HCT116 (cell line): ENCODE results near the gene AATF. TPM values are rescaled to one million over a fixed set of nuclear protein-coding genes. Genes with fewer than 3 reads are reported as not detected.

ENCODE experiments used
- ATAC-seq: fragments of 200-7000 bp; cut with Tn5 transposase; 2 replicates; pipeline ENCODE4 v1.9.1; 2020; ENCODE audit warnings: mild to moderate bottlenecking, moderate library complexity
- BruUV-seq: library from RNA; stranded (reverse); fragments of 400-500 nt; replicated peaks from 2 replicates; lab custom pipeline; 2021; lab: Mats Ljungman, UMichigan
- CTCF ChIA-PET: fragments of 300-600 bp; sonication (Branson Sonifier 250); formaldehyde crosslinking; loops from one replicate; lab custom pipeline; 2021; ENCODE audit warnings: antibody characterized with exemption; lab: Charles Lee
- POLR2A ChIA-PET: fragments of 300-600, 350-600 bp; sonication (Branson Sonifier 250); formaldehyde crosslinking; loops from one replicate; lab custom pipeline; 2021; ENCODE audit warnings: antibody characterized with exemption; lab: Charles Lee
- RAD21 ChIA-PET, 2 experiments: fragments of 300-600 bp; sonication (Branson Sonifier 250); formaldehyde crosslinking; loops; one replicate each; lab custom pipeline; 2023; ENCODE audit warnings: low total read pairs in 2 of 2; ENCODE audit not compliant: uncharacterized antibody in 2 of 2, unreplicated experiment in 2 of 2, low non-redundant PET in 1 of 2; lab: Charles Lee
- DNase-seq: peaks from one replicate; pipeline ENCODE4 v3.0.0-alpha.2; 2010; ENCODE audit warnings: low read depth, low spot score
- H2AFZ ChIP-seq: fragments of 200-600 bp; shearing (Covaris generic), sonication (generic); 2 replicates; pipeline ENCODE4 v1.6.1; 2017; ENCODE audit warnings: low read depth, mixed run types, mixed read lengths, antibody characterized with exemption, low read length; ENCODE audit not compliant: poor library complexity, severe bottlenecking
- H3K27ac ChIP-seq: 2 replicates; pipeline ENCODE4 v1.5.1; 2012; ENCODE audit warnings: low read depth, low read length
- H3K27me3 ChIP-seq: fragments of 200-600 bp; sonication (generic); 2 replicates; pipeline ENCODE4 v1.6.1; 2016; ENCODE audit warnings: mixed run types, low read length, mixed read lengths; ENCODE audit not compliant: insufficient read depth
- H3K36me3 ChIP-seq, 2 experiments: fragments of 200-500 bp in 1 of 2; fragments of 200-600 bp in 1 of 2; sonication (Bioruptor generic) in 1 of 2; sonication (generic) in 1 of 2; 2 replicates each; pipeline versions ENCODE4 v1.5.1 to v1.6.1; 2014 to 2016; ENCODE audit warnings: low read length in 2 of 2, inconsistent platforms in 1 of 2, mixed read lengths in 1 of 2, mixed run types in 1 of 2; ENCODE audit not compliant: insufficient read depth in 2 of 2, control insufficient read depth in 1 of 2
- H3K4me1 ChIP-seq, 2 experiments: fragments of 200-600 bp in 1 of 2; sonication (generic) in 1 of 2; 2 replicates each; pipeline versions ENCODE4 v1.5.1 to v1.6.1; 2012 to 2017; ENCODE audit warnings: low read length in 2 of 2, inconsistent platforms in 1 of 2, mild to moderate bottlenecking in 1 of 2, mixed read lengths in 1 of 2, mixed run types in 1 of 2, moderate library complexity in 1 of 2; ENCODE audit not compliant: insufficient read depth in 2 of 2, control insufficient read depth in 1 of 2
- H3K4me2 ChIP-seq: fragments of 200-600 bp; sonication (generic); 2 replicates; pipeline ENCODE4 v1.6.1; 2017; ENCODE audit warnings: mixed run types, low read length, mixed read lengths
- H3K4me3 ChIP-seq, 2 experiments: fragments of 200-600 bp in 1 of 2; sonication (generic) in 1 of 2; replicated peaks in 1 of 2; 2 replicates each; pipeline ENCODE4 v1.5.1; 2011 to 2016; ENCODE audit warnings: low read length in 2 of 2, control low read depth in 1 of 2, low read depth in 1 of 2, mild to moderate bottlenecking in 1 of 2, mixed read lengths in 1 of 2, mixed run types in 1 of 2
- H3K79me2 ChIP-seq: fragments of 200-600 bp; sonication (generic); 2 replicates; pipeline ENCODE4 v1.6.1; 2017; ENCODE audit warnings: mild to moderate bottlenecking, mixed run types, low read length, moderate library complexity, mixed read lengths; ENCODE audit not compliant: insufficient read depth
- H3K9ac ChIP-seq: fragments of 200-600 bp; sonication (generic); 2 replicates; pipeline ENCODE4 v1.6.1; 2016; ENCODE audit warnings: low read length, mixed read lengths
- H3K9me2 ChIP-seq: fragments of 200-600 bp; sonication (generic), shearing (Covaris generic); 2 replicates; pipeline ENCODE4 v1.6.1; 2017; ENCODE audit warnings: mixed run types, mild to moderate bottlenecking, moderate library complexity; ENCODE audit not compliant: insufficient read depth
- H3K9me3 ChIP-seq, 2 experiments: fragments of 200-500 bp in 1 of 2; fragments of 200-600 bp in 1 of 2; sonication (Bioruptor generic) in 1 of 2; sonication (generic) in 1 of 2; 2 replicates each; pipeline ENCODE4 v1.6.1; 2014 to 2017; ENCODE audit warnings: low read length in 2 of 2, mixed read lengths in 2 of 2, inconsistent platforms in 1 of 2, low read depth in 1 of 2, mild to moderate bottlenecking in 1 of 2, mixed run types in 1 of 2, moderate library complexity in 1 of 2; ENCODE audit not compliant: control insufficient read depth in 1 of 2, insufficient read depth in 1 of 2
- H4K20me1 ChIP-seq: fragments of 200-600 bp; sonication (generic), shearing (Covaris generic); 2 replicates; pipeline ENCODE4 v1.6.1; 2017; ENCODE audit warnings: mixed run types, mild to moderate bottlenecking, moderate library complexity; ENCODE audit not compliant: insufficient read depth
- CTCF ChIP-seq, 3 experiments: fragments of 200-600 bp in 1 of 3; sonication (generic) in 1 of 3; IDR thresholded peaks in 2 of 3; conservative IDR thresholded peaks in 1 of 3; 2 replicates each; pipeline ENCODE4 v1.5.1; 2012 to 2017; ENCODE audit warnings: low read depth in 2 of 3, low read length in 2 of 3, antibody characterized with exemption in 1 of 3, borderline replicate concordance in 1 of 3, control low read depth in 1 of 3, mild to moderate bottlenecking in 1 of 3, mixed read lengths in 1 of 3, mixed run types in 1 of 3, moderate library complexity in 1 of 3; ENCODE audit not compliant: insufficient read depth in 1 of 3
- EGR1 ChIP-seq: IDR thresholded peaks from 2 replicates; pipeline ENCODE4 v1.6.1; 2012; ENCODE audit warnings: low read depth
- ELF1 ChIP-seq: IDR thresholded peaks from 2 replicates; pipeline ENCODE4 v1.6.1; 2012; ENCODE audit warnings: low read depth, borderline replicate concordance
- EZH2phosphoT487 ChIP-seq: fragments of 200-600 bp; IDR thresholded peaks from 2 replicates; pipeline ENCODE4 v1.6.1; 2018; ENCODE audit warnings: antibody characterized with exemption, borderline replicate concordance
- JUND ChIP-seq: IDR thresholded peaks from 2 replicates; pipeline ENCODE4 v1.6.1; 2012
- MAX ChIP-seq: IDR thresholded peaks from 2 replicates; pipeline ENCODE4 v1.6.1; 2012
- POLR2AphosphoS5 ChIP-seq: IDR thresholded peaks from 2 replicates; pipeline ENCODE4 v1.6.1; 2011; ENCODE audit warnings: mild to moderate bottlenecking, low read depth, low read length, moderate library complexity
- RAD21 ChIP-seq: IDR thresholded peaks from 2 replicates; pipeline ENCODE4 v1.6.1; 2012; ENCODE audit warnings: low read depth, mild to moderate bottlenecking
- SIN3A ChIP-seq: IDR thresholded peaks from 2 replicates; pipeline ENCODE4 v1.6.1; 2012; ENCODE audit warnings: low read depth
- SRF ChIP-seq: IDR thresholded peaks from 2 replicates; pipeline ENCODE4 v1.6.1; 2012; ENCODE audit warnings: low read depth
- TCF7L2 ChIP-seq: IDR thresholded peaks from 2 replicates; pipeline ENCODE4 v1.7.0; 2011; ENCODE audit warnings: borderline replicate concordance, inconsistent platforms; ENCODE audit not compliant: insufficient read depth, insufficient read length; ENCODE audit errors: extremely low read depth
- ZBTB33 ChIP-seq: IDR thresholded peaks from 2 replicates; pipeline ENCODE4 v1.6.1; 2011; ENCODE audit warnings: mild to moderate bottlenecking, low read length, moderate library complexity; ENCODE audit not compliant: insufficient replicate concordance; ENCODE audit errors: extremely low read depth
- ZFX ChIP-seq: fragments of 450-650 bp; IDR thresholded peaks from 2 replicates; pipeline ENCODE4 v1.6.1; 2017
- ZNF274 ChIP-seq: fragments of 200-500 bp; sonication (Bioruptor generic); IDR thresholded peaks from 2 replicates; pipeline ENCODE4 v1.6.1; 2014; ENCODE audit warnings: mild to moderate bottlenecking, low read depth, low read length, inconsistent platforms
- intact Hi-C: fragments of 100-400 bp; cut with micrococcal nuclease; formaldehyde crosslinking; loops from 2 replicates; pipeline ENCODE4 v1.10.0; 2022
- total RNA-seq: library from RNA; stranded (reverse); gene quantifications from one replicate; pipeline ENCODE4 v1.2.1, GENCODE V29; 2021; ENCODE audit not compliant: unreplicated experiment
- TF ChIP-seq, protein P1 (sequence below): IDR thresholded peaks from 2 replicates; pipeline ENCODE4 v1.6.1; 2012

AATF gene
- total RNA-seq, 1 experiment from 2014 or later: 105 TPM

GRCh38 chr17:36943250-36944191 lies 5.2 kb upstream of the AATF start:
- no TSS peak for BruUV-seq
- intact Hi-C loops: no loop called here
- CTCF ChIA-PET: no interaction called here

DNA sequence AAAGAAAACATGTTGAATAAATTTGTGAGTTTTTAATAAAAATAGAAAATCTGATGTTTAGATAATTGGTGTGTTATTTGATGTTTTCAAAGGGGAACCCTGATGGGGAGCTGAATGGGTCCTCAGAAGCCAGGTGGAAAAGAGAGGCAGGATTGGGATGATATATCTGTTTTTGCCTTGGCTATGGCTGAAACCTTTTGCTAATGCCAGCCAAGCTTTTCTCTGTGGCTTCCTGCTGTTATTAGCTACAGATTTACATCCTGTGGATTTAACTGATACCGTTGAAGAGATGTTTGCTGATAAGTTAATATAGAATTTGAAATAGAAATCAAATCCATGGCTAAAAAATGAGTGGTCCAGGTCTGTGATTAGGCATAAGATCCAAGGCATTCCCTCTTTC lies 4.2 kb upstream of the AATF start:
- BruUV-seq: no TSS peak
- H3K4me3 ChIP-seq: no peak overlapping the region
- ChIA-PET POLR2A (interaction anchor here (0.8 kb wide), 1 partner anchor 30 kb away, joined by 3 read pairs; no protein-coding TSS in a partner anchor), RAD21 (no interaction called here), CTCF (no interaction called here)
- H3K9me2 ChIP-seq: no peaks in the 10 kb centered on the region
- peaks cover 0 to 9% of the 10 kb centered on the region in 2 experiments; a peak in 2 of 4 replicates for H3K4me1 ChIP-seq
- no peak overlapping the region for H3K4me2 ChIP-seq
- H3K9me3 ChIP-seq: no peaks in the 10 kb centered on the region
- no peaks in the 10 kb centered on the region for H3K27me3 ChIP-seq
- ATAC-seq (no peak), DNase-seq (no peak)
- no peak overlapping the region for H2AFZ ChIP-seq
- no peak overlapping the region for H3K9ac ChIP-seq
- intact Hi-C loops: no loop called here
- H3K36me3 ChIP-seq: no peaks in the 10 kb centered on the region
- H4K20me1 ChIP-seq: no peaks in the 10 kb centered on the region
- no peak overlapping the region for H3K27ac ChIP-seq
- H3K79me2 ChIP-seq: peaks cover 8% of the 10 kb centered on the region
- TF ChIP-seq, protein P1, sequence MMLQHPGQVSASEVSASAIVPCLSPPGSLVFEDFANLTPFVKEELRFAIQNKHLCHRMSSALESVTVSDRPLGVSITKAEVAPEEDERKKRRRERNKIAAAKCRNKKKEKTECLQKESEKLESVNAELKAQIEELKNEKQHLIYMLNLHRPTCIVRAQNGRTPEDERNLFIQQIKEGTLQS: no peak
- TF ChIP-seq ZNF274: no peak
- TF ChIP-seq ELF1: no peak
- no peak for TF ChIP-seq MAX
- TF ChIP-seq ZBTB33: no peak
- TF ChIP-seq CTCF (IDR thresholded peaks at IDR 0.05 in 2 of 3, conservative IDR thresholded peaks at IDR 0.05 in 1 of 3; ENCODE audit: borderline replicate concordance in 1 of 3, insufficient read depth in 1 of 3, low read depth in 2 of 3, low read length in 2 of 3): no peak
- TF ChIP-seq SRF: no peak
- no peak for TF ChIP-seq ZFX

More at GRCh38 chr17:36943250-36944191, 5.2 kb upstream of the AATF start:
- Histone ChIP-seq H3K4me3 (no peak overlapping the region), H3K9me2 (no peaks in the 10 kb centered on the region), H3K4me2 (no peak overlapping the region), H2AFZ (no peak overlapping the region), H3K27ac (no peak overlapping the region), H4K20me1 (no peaks in the 10 kb centered on the region), H3K27me3 (no peaks in the 10 kb centered on the region), H3K9ac (no peak overlapping the region), H3K36me3 (no peaks in the 10 kb centered on the region), H3K79me2 (no peaks in the 10 kb centered on the region), H3K4me1 (peaks cover 0 to 7% of the 10 kb centered on the region in 2 experiments; a peak in 2 of 4 replicates), H3K9me3 (no peaks in the 10 kb centered on the region)
- DNase-seq (no peak), ATAC-seq (no peak)
- TF ChIP-seq MAX: no peak
- no peak for TF ChIP-seq POLR2AphosphoS5
- no peak for TF ChIP-seq ELF1
- TF ChIP-seq RAD21: no peak
- no peak for TF ChIP-seq SIN3A
- no peak for TF ChIP-seq ZNF274
- no peak for TF ChIP-seq EGR1
- no peak for TF ChIP-seq ZFX
- TF ChIP-seq JUND: no peak
- no peak for TF ChIP-seq SRF
- no peak for TF ChIP-seq EZH2phosphoT487
- TF ChIP-seq TCF7L2: no peak
- POLR2A ChIA-PET: no interaction called here
- RAD21 ChIA-PET: no interaction called here
